CD4-positive, alpha-beta T cell treated with Interleukin-17A for 1 hour (primary cell): ENCODE measurements around the gene SRXN1.

Source experiments
- DNase-seq: peaks from one replicate; pipeline ENCODE4 v3.0.0-alpha.2; 2020

Gene SRXN1

GRCh38 chr20:634148-634925 is 18.7 kb downstream of the SRXN1 start:
- no peak for DNase-seq

GRCh38 chr20:631101-631500 is 21.9 kb downstream of the SRXN1 start:
- no peak for DNase-seq

- DNase-seq = no peak
Observed at GRCh38 chr20:626579-626978, 26.4 kb downstream of the SRXN1 start.

- no peak for DNase-seq
Observed at GRCh38 chr20:625360-625932, 27.6 kb downstream of the SRXN1 start.

GRCh38 chr20:623704-624103 is 29.3 kb downstream of the SRXN1 start:
- DNase-seq = no peak

- no peak for DNase-seq
Observed at GRCh38 chr20:623021-623420, 30.0 kb downstream of the SRXN1 start.

GRCh38 chr20:622161-622560 is 30.8 kb downstream of the SRXN1 start:
- DNase-seq = no peak

GRCh38 chr20:621125-621756 is 31.8 kb downstream of the SRXN1 start:
- DNase-seq = no peak

GRCh38 chr20:620246-620645 is 32.8 kb downstream of the SRXN1 start:
- no peak for DNase-seq

- no peak for DNase-seq
Observed at GRCh38 chr20:618980-619379, 34.0 kb downstream of the SRXN1 start.

GRCh38 chr20:617934-618690 is 34.9 kb downstream of the SRXN1 start:
- DNase-seq = no peak

- no peak for DNase-seq
Observed at GRCh38 chr20:615514-615913, 37.5 kb downstream of the SRXN1 start.

- no peak for DNase-seq
Observed at GRCh38 chr20:611843-612185, 41.2 kb downstream of the SRXN1 start.

- DNase-seq = no peak
Observed at GRCh38 chr20:611047-611842, 41.8 kb downstream of the SRXN1 start.

GRCh38 chr20:610130-611046 is 42.6 kb downstream of the SRXN1 start, which contains the start of gene TCF15:
TCF15 (minus strand) TSS chr20:610309; CDS start chr20:610237, 72 bp downstream.
- no peak for DNase-seq

GRCh38 chr20:609371-609964 is 43.5 kb downstream of the SRXN1 start:
- DNase-seq = no peak

GRCh38 chr20:608970-609369 is 44.0 kb downstream of the SRXN1 start:
- no peak for DNase-seq

- no peak for DNase-seq
Observed at GRCh38 chr20:607476-607875, 45.5 kb downstream of the SRXN1 start.

GRCh38 chr20:605237-605636 is 47.8 kb downstream of the SRXN1 start:
- DNase-seq = no peak

GRCh38 chr20:603116-603640 is 49.8 kb downstream of the SRXN1 start:
- no peak for DNase-seq
